Panc1 (cell line): Measurements from ENCODE around the gene HNRNPA1. TPM values are rescaled to one million over a fixed set of nuclear protein-coding genes. Genes with fewer than 3 reads are reported as not detected.

ENCODE experiments used
- ATAC-seq: fragments of 200-7000 bp; cut with Tn5 transposase; 2 replicates; pipeline ENCODE4 v1.9.1; 2020; ENCODE audit warnings: mild to moderate bottlenecking, moderate library complexity
- BruUV-seq: library from RNA; stranded (reverse); fragments of 400-500 nt; replicated peaks from 2 replicates; lab custom pipeline; 2021; lab: Mats Ljungman, UMichigan
- CTCF ChIA-PET: fragments of 300-600 bp; sonication (Branson Sonifier 250); formaldehyde crosslinking; loops from one replicate; lab custom pipeline; 2022; ENCODE audit warnings: antibody characterized with exemption; lab: Charles Lee
- POLR2A ChIA-PET: fragments of 300-600 bp; sonication (Branson Sonifier 250); formaldehyde crosslinking; loops from one replicate; lab custom pipeline; 2022; ENCODE audit warnings: antibody characterized with exemption; lab: Charles Lee
- DNase-seq: peaks from one replicate; pipeline ENCODE4 v3.0.0-alpha.2; 2010; ENCODE audit warnings: low read depth, low spot score
- H3K27ac ChIP-seq: 2 replicates; pipeline ENCODE4 v1.5.1; 2011; ENCODE audit warnings: mild to moderate bottlenecking, low read length, inconsistent platforms
- H3K27me3 ChIP-seq: fragments of 200-500 bp; sonication (Bioruptor generic); 2 replicates; pipeline ENCODE4 v1.6.0; 2014; ENCODE audit warnings: low read length, inconsistent platforms; ENCODE audit not compliant: control insufficient read depth, insufficient read depth
- H3K36me3 ChIP-seq: fragments of 200-500 bp; sonication (Bioruptor generic); 2 replicates; pipeline ENCODE4 v1.5.1; 2014; ENCODE audit warnings: inconsistent platforms, mild to moderate bottlenecking, low read length, moderate library complexity; ENCODE audit not compliant: control insufficient read depth, insufficient read depth
- H3K4me1 ChIP-seq: 2 replicates; pipeline ENCODE4 v1.5.1; 2011; ENCODE audit warnings: inconsistent platforms, mild to moderate bottlenecking, low read length, moderate library complexity; ENCODE audit not compliant: control insufficient read depth, insufficient read depth
- H3K4me3 ChIP-seq, 2 experiments: 2 replicates each; pipeline ENCODE4 v1.5.1; 2011 to 2012; ENCODE audit warnings: low read depth in 2 of 2, low read length in 2 of 2, mild to moderate bottlenecking in 2 of 2, inconsistent platforms in 1 of 2, moderate library complexity in 1 of 2
- H3K9me3 ChIP-seq: fragments of 200-500 bp; sonication (Bioruptor generic); 2 replicates; pipeline ENCODE4 v1.5.1; 2014; ENCODE audit warnings: low read depth, mild to moderate bottlenecking, inconsistent platforms, low read length, moderate library complexity; ENCODE audit not compliant: control insufficient read depth, insufficient read depth
- POLR2AphosphoS5 ChIP-seq: IDR thresholded peaks from 2 replicates; pipeline ENCODE4 v1.6.1; 2012; ENCODE audit warnings: mild to moderate bottlenecking, low read depth, low read length, moderate library complexity
- SIN3A ChIP-seq: IDR thresholded peaks from 2 replicates; pipeline ENCODE4 v1.6.1; 2012; ENCODE audit warnings: low read depth, mild to moderate bottlenecking, low read length, moderate library complexity, borderline replicate concordance; ENCODE audit not compliant: insufficient read depth
- TCF7L2 ChIP-seq: IDR thresholded peaks from 2 replicates; pipeline ENCODE4 v1.6.1; 2011; ENCODE audit warnings: mild to moderate bottlenecking, low read depth, low read length, inconsistent platforms
- in situ Hi-C: cut with HindIII; loops from 2 replicates; pipeline ENCODE4 v1.10.0; 2016; ENCODE audit warnings: low sequenced_read_pairs, low pct_unique_long_range_greater_than_20kb
- intact Hi-C: fragments of 100-400 bp; cut with micrococcal nuclease; formaldehyde crosslinking; loops from one replicate; pipeline ENCODE4 v1.10.0; 2022; ENCODE audit not compliant: unreplicated experiment
- total RNA-seq: library from RNA; stranded (reverse); gene quantifications from one replicate; pipeline ENCODE4 v1.2.1, GENCODE V29; 2021; ENCODE audit not compliant: unreplicated experiment
- TF ChIP-seq, protein P1 (sequence below): fragments of 450-650 bp; IDR thresholded peaks from 2 replicates; pipeline ENCODE4 v1.5.1; 2017; ENCODE audit warnings: mild to moderate bottlenecking
- TF ChIP-seq, protein P2 (sequence below), 2 experiments: IDR thresholded peaks; 2 replicates each; pipeline ENCODE4 v1.6.1; 2011 to 2012; ENCODE audit warnings: low read depth in 2 of 2, control low read depth in 1 of 2, low read length in 1 of 2, mild to moderate bottlenecking in 1 of 2, moderate library complexity in 1 of 2; ENCODE audit not compliant: insufficient read depth in 1 of 2

Gene HNRNPA1
- total RNA-seq, 1 experiment from 2014 or later = 689 TPM

DNA sequence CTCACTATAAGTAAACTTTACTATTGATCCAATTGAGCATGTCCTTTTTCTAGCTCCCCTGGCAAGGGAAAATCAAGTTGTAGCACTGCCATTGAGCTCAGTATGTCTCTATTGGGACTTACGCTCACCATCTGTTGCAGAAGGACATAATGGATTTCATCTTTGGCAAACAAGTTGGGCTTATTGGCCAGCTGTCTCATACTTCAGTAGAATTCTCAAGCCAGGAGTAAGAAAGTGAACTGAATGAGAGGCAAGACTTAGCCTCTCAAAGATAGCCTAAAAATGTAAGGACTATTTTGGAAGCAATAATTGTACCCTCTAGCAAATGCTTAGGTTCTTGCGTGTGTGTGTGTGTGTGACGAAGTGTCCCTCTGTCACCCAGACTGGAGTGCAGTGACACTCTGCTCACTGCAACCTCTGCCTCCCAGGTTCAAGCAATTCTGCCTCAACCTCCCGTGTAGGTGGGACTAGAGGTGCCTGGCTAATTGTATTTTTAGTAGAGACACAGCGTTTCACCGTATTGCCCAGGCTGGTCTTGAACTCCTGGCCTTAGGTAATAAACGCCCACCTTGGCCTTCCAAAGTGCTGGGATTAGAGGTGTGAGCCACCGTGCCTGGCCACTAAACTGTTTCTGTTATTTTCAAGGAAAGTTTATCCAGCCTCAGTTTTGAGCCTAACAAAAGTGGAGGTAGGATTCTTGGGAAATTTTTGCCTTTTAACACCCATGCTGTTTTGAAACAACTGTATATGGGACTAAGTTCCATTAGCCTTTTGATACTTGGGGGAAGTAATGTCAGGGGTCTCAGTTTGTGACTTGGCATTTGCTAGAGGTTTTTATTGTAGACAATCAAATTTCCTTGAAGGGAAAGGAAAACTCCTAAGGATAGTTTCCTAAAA is 7.0 kb downstream of the HNRNPA1 start:
- ChIA-PET CTCF (interaction anchor here (0.5 to 1.7 kb wide), 3 partner anchors 30 to 37 kb away, joined by 7 to 12 read pairs (median 7); partner anchors contain the start of gene COPZ1), POLR2A (interaction anchor here (0.7 to 0.9 kb wide), 3 partner anchors 38 to 312 kb away, joined by 3 to 8 read pairs (median 6); partner anchors contain the start of gene COPZ1)
- in situ Hi-C loops = no loop called here
- Histone ChIP-seq H3K4me3 (no peak overlapping the region), H3K27me3 (no peaks in the 10 kb centered on the region), H3K27ac (peak overlapping the region; percentile 14; the same call in 1 of the 2 replicates), H3K4me1 (peaks cover 40% of the 10 kb centered on the region), H3K9me3 (no peaks in the 10 kb centered on the region), H3K36me3 (peaks cover 41% of the 10 kb centered on the region)
- DNase-seq = no peak
- TF ChIP-seq, protein P1, sequence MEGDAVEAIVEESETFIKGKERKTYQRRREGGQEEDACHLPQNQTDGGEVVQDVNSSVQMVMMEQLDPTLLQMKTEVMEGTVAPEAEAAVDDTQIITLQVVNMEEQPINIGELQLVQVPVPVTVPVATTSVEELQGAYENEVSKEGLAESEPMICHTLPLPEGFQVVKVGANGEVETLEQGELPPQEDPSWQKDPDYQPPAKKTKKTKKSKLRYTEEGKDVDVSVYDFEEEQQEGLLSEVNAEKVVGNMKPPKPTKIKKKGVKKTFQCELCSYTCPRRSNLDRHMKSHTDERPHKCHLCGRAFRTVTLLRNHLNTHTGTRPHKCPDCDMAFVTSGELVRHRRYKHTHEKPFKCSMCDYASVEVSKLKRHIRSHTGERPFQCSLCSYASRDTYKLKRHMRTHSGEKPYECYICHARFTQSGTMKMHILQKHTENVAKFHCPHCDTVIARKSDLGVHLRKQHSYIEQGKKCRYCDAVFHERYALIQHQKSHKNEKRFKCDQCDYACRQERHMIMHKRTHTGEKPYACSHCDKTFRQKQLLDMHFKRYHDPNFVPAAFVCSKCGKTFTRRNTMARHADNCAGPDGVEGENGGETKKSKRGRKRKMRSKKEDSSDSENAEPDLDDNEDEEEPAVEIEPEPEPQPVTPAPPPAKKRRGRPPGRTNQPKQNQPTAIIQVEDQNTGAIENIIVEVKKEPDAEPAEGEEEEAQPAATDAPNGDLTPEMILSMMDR = no peak
- TF ChIP-seq SIN3A (0 out of 2 replicates have a peak, but pooled peaks have one; percentile 11), POLR2AphosphoS5 (peak; percentile 83), TCF7L2 (no peak)
- TF ChIP-seq, protein P2, sequence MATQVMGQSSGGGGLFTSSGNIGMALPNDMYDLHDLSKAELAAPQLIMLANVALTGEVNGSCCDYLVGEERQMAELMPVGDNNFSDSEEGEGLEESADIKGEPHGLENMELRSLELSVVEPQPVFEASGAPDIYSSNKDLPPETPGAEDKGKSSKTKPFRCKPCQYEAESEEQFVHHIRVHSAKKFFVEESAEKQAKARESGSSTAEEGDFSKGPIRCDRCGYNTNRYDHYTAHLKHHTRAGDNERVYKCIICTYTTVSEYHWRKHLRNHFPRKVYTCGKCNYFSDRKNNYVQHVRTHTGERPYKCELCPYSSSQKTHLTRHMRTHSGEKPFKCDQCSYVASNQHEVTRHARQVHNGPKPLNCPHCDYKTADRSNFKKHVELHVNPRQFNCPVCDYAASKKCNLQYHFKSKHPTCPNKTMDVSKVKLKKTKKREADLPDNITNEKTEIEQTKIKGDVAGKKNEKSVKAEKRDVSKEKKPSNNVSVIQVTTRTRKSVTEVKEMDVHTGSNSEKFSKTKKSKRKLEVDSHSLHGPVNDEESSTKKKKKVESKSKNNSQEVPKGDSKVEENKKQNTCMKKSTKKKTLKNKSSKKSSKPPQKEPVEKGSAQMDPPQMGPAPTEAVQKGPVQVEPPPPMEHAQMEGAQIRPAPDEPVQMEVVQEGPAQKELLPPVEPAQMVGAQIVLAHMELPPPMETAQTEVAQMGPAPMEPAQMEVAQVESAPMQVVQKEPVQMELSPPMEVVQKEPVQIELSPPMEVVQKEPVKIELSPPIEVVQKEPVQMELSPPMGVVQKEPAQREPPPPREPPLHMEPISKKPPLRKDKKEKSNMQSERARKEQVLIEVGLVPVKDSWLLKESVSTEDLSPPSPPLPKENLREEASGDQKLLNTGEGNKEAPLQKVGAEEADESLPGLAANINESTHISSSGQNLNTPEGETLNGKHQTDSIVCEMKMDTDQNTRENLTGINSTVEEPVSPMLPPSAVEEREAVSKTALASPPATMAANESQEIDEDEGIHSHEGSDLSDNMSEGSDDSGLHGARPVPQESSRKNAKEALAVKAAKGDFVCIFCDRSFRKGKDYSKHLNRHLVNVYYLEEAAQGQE (IDR thresholded peaks at IDR 0.05; ENCODE audit: insufficient read depth in 1 of 2, low read depth in 2 of 2, low read length in 1 of 2) = no peak
- intact Hi-C loops = loop anchor here (2.0 to 5.0 kb wide), 2 partner anchors 37 to 75 kb away; partner anchors contain the start of genes COPZ1 and GPR84
- BruUV-seq = no TSS peak
- peak; percentile 11; the same call in 1 of the 2 replicates for ATAC-seq

DNA sequence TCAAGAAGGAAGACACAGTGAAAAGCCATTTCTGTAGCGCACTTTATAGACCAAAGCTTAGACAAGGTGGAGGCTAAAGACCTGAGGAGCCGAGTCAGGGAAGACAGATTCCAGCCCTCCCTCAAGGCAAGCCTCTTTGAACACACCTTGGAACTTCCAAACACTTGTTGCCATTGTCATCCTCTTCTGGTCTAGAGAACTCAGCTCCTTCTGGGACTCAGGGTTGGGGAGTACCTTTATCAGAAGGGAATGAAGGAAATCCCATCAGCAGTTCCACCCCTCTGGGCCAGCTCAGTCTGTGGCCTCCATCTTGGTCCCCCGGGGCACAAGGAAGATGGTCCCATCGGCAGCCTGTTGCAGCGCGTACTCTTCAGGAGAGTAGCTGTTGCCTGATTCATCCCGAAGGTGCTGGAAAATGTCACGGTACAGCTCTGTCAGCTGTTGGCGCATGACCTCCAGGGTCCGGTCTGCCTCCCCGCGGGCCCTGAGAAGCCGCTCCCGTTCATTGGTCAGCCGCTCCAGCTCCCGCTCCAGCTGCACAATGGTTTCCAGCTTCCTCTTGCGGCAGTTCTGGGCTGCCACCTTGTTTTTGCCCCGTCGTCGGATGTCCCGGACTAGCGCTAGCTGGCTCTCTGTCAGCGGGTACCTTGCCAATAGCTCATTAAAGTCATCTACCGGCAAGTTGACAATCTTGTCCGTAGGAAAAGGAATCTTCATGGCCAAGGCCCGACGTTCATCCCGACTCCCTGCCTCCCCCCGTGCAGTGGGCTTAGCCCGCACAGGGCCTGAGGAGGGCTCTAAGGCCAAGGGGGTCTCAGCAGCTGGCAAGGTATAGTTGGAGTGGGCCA is 11.8 kb downstream of the HNRNPA1 start:
- no peak for TF ChIP-seq SIN3A
- TF ChIP-seq TCF7L2 = no peak
- Histone ChIP-seq H3K36me3 (no peaks in the 10 kb centered on the region), H3K27me3 (no peaks in the 10 kb centered on the region), H3K9me3 (no peaks in the 10 kb centered on the region), H3K27ac (no peak overlapping the region), H3K4me3 (no peak overlapping the region), H3K4me1 (peaks cover 6% of the 10 kb centered on the region)
- DNase-seq (no peak), ATAC-seq (no peak)
- BruUV-seq = no TSS peak
- intact Hi-C loops = no loop called here
- POLR2A ChIA-PET = interaction anchor here (0.5 to 1.3 kb wide), 4 partner anchors 11 to 95 kb away, joined by 3 to 5 read pairs (median 4); no protein-coding TSS in a partner anchor
- in situ Hi-C loops = no loop called here
- CTCF ChIA-PET = interaction anchor here (0.9 kb wide), 1 partner anchor 32 kb away, joined by 6 read pairs; the partner anchor contains the start of gene COPZ1
